GM19452 (cell line): ENCODE data around the gene EPS15.
A peak's percentile ranks its signal among the peaks of the same experiment; 100 is the strongest.
"Not testable (repeated sequence)": the region's sequence is repeated elsewhere in the genome, so short reads cannot be mapped to it uniquely, and the experiment has no call there.

Experiments
- ATAC-seq: cut with Tn5 transposase; IDR thresholded peaks from one replicate; pipeline ENCODE4 v1.9.1; 2021; ENCODE audit not compliant: unreplicated experiment

Gene EPS15

DNA sequence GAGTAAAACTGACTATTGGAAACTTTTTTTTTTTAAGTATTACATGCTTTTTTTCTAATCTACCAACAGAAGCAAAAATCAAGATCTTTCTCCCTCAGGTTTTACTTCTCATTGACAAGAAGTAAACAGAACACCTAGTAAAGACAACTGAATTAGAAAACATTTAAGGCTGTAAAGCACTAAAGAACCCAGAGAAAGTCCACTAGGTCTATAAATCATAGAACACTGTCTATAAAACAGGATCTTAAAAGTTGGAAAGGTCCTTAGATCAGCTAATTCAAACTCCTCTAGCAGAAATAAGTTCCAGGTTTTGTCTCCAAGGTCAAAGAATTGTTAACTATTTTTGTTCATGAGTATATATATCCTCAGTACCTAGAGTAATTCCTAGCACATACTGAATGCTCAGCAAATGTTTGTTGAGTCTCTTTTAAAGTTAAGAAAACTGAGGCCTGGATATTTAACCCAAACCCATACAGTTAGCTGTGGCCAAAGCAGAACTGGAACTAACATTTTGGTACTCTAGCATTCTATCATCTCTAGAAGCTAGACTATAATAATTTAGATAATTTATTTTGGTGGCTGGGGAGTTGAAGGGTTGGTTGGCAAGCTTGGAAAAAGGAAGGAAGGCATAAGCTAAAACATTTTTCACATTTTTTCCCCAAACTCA lies 3.0 kb downstream of the EPS15 start:
- ATAC-seq: no peak

DNA sequence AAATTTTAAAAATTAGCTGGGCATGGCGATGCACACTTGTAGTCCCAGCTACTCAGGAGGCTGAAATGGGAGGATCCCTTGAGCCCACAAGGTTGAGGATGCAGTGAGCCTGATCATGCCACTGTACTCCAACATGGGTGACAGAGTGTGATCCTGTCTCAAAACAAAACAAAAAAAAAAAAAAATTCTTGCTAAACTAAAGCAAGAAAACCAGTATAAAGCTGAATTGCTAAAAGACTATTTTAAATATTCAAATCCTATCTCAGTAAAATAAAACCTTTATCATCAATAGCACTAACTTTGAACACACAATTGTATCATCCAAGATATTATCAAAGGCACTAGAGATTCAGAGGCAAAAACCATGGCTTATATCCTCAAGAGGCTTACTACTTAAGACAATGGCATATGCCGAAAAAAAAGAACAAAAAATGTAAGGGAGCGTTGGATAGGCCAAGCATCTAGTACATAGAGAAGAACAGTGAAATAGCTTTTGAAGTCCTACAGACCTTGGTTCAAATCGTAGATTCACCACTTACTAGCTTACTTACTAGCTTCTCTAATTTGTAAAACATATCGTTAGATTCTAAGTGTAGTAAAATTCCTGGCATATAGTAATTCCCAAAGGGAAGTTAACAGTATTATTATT lies 3.6 kb downstream of the EPS15 start:
- no peak for ATAC-seq

DNA sequence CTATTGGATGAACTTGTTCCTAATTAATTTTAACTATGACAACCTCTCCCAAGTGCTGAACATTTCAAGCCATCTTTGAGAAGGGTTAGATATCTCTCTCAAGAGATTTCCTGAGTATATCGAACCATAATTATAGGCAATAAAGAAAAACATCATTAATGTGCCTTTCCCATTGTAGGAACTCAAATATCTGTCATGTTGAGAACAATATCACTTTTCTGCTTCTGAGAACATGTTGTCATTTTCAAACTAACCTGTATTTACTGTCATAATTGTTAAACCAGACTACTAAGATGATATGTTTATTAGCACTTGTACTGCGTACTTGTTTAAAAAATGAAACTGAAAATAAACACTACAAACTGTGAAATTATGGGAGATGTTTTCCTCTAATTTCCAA lies 4.3 kb downstream of the EPS15 start:
- ATAC-seq: no peak

DNA sequence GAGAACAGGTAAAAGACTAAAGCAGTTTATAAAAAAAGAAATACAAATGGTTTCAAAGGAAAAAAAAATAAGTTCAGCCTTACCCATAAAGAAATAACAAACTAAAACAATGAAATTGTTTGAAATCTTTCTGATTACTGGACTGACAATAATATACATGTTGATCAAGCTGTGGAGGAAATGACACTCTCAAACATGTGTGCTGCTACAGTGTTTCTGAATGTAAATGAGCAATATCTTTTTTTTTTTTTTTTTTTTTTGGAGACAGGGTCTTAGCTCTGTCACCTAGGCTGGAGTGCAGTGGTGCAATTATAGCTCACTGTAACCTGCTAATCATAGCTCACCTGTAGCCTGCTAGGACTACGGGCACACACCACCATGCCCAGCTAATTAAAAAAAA lies 6.5 kb downstream of the EPS15 start:
- ATAC-seq: no peak

DNA sequence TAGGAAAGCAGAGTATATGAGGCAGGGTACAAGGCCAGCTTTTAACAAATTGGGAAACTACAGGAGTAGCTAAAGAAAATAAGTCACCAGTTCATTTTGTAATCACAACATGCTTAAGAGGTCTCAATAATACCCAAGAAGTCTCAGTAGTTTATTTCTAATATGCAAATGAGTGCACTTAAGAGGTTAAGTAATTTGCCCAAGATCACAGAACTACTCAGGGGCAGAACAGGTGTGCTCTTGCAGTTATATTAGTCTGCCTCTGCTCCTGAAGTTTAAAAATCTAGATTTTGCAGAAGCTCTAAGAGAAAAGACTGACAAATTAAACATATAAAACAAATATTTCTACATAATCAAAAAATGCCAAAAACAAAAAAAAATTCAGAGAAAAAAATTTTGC lies 6.9 kb downstream of the EPS15 start:
- ATAC-seq: no peak

DNA sequence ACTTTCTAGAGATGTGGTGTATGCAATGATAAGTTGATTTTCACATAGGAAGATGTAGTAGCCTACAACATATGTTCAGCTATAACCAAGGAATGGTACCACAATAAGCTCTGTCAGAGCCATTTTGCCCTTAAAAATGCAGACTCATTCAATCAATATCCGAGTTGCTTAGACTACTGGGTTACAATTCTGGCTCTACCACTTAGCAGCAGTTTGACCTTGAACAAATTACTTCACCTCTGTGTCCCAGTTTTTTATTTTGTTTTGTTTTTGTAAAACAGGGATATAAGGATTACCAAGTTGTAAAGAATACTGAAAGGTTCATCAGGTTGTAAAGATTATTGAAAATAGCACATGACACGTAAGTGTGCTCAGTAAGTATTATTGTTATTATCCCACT lies 9.3 kb downstream of the EPS15 start:
- no peak for ATAC-seq

DNA sequence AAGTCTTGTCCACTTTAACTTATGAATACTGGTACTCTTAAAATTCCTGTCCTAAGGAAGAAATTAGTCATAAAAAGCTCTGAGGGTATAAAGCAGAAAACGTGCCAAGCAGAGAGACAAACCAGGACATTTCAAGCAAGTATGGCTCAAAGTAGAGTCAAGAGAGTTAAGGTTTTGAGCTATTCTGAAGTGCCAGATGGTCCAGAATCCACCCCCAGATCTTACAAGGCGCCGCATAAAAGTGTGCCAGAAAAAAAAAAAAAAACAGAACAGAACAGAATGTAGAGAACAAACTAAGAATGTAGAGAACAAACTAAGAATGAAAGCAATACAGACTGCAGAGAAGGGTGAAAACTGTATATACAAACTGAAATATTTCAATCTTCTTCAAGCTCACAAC lies 12.5 kb downstream of the EPS15 start:
- ATAC-seq: no peak

DNA sequence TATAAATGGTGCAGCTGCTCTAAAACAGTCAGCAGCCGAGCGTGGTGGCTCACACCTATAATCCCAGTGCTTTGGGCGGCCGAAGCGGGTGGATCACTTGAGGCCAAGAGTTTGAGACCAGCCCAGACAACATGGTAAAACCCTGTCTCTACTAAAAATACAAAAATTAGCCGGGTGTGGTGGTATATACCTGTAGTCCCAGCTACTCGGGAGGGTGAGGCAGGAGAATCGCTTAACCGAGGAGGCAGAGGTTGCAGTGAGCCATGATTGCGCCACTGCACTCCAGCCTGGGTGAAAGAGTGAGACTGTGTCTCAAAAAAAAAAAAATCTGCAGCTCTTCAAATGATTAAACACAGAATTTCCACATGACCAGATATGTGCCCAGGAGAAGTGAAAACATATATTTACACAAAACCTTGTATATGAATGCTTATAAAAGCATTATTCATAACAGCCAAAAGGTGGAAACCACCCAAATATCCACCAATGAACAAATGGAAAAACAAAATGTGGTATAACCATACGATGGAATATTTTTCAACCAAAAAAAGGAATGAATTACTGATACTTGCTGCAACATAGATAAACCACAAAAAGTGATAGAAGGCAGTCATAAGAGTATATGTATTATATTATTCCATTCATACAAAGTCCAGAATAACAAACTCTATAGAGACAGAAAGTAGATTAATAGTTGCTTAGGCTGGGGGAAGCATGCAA lies 14.1 kb downstream of the EPS15 start:
- peak; percentile 53 for ATAC-seq

DNA sequence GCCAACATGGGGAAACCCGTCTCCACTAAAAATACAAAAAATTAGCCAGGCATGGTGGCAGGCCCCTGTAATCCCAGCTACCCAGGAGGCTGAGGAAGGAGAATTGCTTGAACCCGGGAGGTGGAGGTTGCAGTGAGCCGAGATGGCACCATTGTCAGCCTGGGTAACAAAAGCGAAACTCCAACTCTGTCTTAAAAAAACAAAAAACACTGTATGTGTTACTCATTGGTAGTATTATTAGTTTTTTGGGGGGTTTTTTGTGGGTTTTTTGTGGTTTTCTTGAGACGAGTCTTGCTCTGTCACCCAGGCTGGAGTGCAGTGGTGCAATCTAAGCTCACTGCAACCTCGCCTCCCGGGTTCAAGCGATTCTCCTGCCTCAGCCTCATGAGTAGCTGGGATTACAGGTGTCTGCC lies 17.8 kb downstream of the EPS15 start:
- ATAC-seq: peak; percentile 63

DNA sequence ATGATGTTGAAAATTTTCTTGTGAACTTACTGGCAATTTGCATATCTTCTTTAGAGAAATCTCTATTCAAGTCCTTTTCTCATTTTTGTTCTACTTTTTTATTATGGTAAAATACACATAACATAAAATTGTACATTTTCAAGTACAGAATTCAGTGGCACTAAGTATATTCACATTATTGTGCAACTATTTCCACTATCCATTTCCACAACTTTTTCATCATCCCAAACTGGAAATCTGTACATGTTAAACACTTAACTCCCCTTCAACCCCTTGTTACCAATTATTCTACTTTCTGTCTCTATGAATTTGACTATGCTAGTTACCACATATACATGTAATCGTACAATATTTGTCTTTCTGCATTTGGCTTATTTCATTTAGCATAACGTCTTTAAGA lies 19.4 kb downstream of the EPS15 start:
- no peak for ATAC-seq

DNA sequence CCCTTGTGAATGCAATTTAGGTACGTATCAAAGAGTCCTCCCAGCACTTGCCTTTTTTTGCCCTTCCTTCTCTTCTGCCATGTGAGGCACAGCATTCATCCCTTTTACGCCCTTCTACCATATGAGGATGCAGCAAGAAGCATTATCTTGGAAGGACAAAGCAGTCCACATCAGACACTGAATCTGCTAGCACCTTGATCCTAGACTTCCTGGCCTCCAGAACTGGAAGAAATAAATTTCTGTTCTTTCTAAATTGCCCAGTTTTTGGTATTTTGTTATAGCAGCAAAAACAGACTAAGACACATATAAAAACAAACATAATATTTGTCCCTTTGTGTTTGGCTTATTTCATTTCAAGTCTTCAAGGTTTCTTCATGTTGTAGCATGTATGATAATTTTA lies 20.1 kb downstream of the EPS15 start:
- ATAC-seq: no peak

DNA sequence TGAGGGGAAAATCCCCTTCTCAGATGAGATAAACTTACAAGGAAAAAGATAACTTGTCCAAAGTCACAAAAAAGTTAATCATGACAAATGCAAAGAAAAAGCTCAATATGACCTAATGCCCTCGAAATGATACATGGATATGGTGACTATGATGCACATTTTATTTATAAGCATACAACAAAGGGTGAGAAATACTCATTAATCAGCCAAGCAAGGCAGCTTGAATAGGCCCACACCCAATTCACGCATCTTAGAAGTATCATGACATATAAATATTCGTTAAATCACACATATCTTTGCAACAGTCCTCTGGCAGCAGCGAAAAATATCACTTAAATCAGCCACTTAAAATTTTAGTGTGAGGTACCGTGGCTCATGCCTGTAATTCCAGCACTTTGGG lies 21.7 kb downstream of the EPS15 start:
- ATAC-seq: no peak

DNA sequence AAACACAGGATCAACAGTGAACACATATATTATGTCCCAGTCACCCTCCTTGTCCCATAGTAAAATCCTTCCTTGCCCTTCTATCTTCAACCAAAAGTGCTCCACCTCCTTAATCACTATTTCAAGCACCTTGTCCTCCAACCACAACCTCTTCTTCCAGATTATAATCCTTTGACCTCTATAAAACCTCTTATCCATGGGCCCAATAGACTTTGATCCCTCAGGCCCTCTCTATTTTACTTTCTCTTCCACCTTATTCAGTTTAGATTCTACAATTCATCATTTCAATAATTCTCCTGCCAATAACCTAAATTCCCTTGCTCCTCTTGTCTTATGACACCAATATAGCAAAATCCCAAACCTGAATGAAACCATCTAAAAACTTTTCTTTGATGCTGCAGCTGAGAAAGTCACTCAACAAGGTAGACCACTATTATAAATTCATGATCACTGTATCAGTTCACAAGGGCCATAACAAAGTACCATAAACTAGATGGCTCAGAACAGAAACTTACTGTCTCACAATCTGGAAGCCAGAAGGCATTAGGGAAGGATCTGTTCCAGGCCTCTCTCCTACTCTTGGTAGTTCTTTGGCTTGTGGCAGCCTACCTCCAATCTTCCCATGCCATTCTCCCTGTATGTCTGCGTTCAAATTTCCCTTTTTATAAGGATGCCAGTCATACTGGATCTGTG lies 24.8 kb downstream of the EPS15 start:
- ATAC-seq: no peak

DNA sequence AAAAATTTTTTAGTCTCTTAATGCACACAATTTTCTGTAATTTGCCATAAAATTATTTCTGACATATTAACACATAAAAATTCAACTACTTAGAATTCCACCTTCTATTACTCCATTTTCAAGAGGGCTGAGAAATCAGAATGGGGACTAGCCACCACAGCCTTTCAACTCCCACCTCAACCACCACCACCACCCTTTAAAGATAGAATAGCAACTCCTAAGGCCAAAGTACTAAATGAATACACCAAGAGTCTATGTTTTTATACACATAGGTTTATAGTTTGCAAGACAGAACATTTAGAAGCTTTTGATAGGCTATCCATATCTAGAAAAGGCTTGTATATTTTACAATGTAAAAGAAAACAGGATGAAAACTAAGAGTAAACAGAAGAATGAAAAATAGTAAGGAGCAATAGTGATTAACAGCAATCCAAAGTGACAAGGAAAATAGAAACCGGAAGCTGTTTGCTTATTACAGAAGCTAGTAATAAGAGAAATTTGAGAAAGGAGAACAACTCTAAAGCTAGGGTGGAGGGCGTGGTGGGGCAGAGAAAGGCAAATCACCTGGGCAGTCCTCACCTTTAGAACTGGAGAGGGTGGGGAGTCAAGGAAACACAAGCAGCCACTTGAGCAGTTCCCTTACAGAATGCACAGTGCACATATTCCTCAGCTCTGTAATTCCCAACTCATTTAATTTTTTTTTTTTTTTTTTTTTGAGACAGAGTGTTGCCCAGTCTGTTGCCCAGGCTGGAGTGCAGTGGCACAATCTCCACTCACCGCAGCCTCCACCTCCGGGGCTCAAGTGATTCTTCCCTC lies 27.7 kb downstream of the EPS15 start:
- ATAC-seq: no peak

DNA sequence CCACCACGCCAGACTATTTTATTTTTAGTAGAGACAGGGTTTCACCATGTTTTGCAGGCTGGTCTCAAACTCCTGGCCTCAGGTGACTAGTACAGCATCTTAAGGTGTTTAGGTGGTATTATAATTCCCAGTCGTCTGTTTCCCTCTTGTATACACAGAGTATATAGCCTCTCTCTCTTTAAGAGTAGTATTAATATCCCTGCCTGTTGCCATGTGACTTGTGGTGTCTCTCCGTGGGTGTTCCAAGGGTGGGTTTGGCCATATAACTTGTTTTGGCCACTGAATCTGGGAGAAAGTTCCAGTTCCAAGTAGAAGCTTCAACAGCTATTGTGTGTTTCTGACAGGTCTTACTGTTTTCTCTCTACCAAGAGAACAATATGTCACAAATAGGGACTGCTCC lies 29.6 kb downstream of the EPS15 start:
- no peak for ATAC-seq

DNA sequence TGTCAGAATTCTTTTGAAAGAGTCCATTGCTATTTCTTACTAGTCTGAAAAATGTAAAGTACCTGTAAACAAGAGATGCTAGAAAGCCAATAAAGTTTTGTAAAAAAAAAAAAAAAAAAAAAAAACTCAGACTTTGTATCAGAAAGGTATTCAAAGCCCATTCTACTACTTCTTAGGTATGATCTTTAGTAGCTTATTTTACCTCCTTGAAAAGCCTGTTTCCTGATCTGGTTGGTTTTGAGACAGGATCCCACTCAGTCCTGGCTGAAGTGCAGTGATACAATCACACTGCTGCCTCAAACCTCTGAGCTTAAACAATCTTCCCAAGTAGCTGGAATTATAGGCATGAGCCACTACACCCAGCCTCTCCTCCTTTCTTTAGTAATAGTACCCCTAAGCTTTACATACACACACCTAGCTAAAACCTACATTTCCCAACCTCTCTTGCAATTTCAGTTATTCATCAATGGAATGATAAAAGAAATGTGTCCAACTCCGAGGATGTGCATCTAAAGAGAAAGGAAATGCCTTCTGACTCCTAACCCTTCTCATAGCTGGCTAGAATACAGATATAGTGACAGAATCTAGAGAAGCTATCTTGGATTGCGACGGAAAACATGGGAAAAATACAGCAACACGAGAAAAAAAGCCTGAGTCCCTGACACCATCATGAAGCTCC lies 30.6 kb downstream of the EPS15 start:
- ATAC-seq: no peak

DNA sequence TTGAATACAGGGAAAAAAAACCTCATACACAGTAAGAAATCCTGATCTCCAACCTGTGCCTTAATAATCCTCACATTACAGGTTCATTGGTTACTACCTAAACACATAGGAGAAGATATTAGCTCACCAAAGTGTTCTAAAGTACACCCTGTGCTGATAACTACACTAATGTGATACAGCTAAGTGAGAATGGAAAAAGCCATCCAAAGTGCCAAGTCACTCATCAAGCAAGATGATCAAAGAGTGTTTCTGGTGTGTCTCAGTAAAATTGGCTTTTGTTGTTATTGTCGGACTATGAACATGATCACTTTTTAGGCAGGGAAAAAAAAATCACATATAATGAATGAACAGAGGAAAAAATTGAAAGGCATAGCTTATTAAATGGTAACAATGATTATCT lies 31.4 kb downstream of the EPS15 start:
- no peak for ATAC-seq

DNA sequence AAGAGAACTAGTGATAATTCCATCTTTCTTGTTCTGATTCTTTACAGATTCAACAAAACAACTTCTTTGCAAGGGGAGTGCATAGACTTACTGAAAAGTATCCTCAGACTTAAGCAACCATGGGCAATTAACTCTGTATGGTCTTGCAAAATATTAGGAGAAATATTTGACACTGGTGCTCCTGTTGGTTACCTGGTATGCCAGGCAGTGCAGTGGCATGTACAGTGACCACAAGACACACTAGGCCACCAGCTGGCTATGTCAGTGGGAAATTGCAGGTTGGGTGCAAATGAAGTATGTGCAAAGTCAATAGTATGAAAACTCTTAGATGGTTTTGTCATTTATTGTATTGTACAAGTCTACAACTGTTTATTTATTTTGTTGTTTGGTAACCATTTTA lies 34.5 kb downstream of the EPS15 start:
- ATAC-seq: no peak

DNA sequence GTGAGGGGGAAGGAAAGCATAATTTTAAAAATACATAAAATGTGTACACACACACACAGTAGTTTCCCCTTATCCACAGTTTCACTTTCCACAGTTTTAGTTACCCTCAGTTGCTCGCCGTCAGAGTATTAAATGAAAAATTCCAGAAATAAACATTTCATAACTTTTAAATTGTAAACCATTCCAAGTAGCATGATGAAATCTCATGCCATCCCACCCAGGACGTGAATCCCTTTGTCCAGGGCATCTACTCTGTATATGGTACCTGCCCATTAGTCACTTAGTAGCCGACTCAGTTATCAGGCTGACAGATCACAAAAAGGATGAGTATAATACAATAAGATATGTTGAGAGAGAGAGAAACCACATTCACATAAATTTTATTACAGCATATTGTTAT lies 36.2 kb downstream of the EPS15 start:
- ATAC-seq: no peak

DNA sequence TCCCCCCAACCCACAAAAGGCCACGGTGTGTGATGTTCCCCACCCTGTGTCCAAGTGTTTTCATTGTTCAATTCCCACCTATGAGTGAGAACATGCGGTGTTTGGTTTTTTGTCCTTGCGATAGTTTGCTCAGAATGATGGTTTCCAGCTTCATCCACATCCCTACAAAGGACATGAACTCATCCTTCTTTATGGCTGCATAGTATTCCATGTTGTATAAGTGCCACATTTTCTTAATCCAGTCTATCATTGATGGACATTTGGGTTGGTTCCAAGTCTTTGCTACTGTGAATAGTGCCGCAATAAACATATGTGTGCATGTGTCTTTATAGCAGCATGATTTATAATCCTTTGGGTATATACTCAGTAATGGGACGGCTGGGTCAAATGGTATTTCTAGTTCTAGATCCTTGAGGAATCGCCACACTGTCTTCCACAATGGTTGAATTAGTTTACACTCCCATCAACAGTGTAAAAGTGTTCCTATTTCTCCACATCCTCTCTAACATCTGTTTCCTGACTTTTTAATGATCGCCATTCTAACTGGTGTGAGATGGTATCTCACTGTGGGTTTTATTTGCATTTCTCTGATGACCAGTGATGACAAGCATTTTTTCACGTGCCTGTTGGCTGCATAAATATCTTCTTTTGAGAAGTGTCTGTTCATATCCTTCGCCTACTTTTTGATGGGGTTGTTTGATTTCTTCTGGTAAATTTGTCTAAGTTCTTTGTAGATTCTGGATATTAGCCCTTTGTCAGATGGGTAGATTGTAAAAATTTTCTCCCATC lies 44.0 kb downstream of the EPS15 start:
- not testable (repeated sequence) for ATAC-seq
